HUES64 (cell line): ENCODE results near the gene CEBPG. TPM values are rescaled to one million over a fixed set of nuclear protein-coding genes. Genes with fewer than 3 reads are reported as not detected.
A peak's percentile ranks its signal among the peaks of the same experiment; 100 is the strongest.

Experiments used
- H3K27ac ChIP-seq: 2 replicates; pipeline ENCODE4 v1.7.0; 2013; ENCODE audit warnings: low read depth, low read length, inconsistent platforms
- H3K27me3 ChIP-seq: 2 replicates; pipeline ENCODE4 v1.6.1; 2013; ENCODE audit warnings: mild to moderate bottlenecking, low read length; ENCODE audit not compliant: insufficient read depth
- H3K36me3 ChIP-seq: 2 replicates; pipeline ENCODE4 v1.6.1; 2013; ENCODE audit warnings: mild to moderate bottlenecking, low read length; ENCODE audit not compliant: insufficient read depth
- H3K4me1 ChIP-seq: 2 replicates; pipeline ENCODE4 v1.6.1; 2013; ENCODE audit warnings: mild to moderate bottlenecking, low read length, moderate library complexity; ENCODE audit not compliant: insufficient read depth
- H3K4me3 ChIP-seq: 2 replicates; pipeline ENCODE4 v1.5.1; 2013; ENCODE audit warnings: mild to moderate bottlenecking, low read length, moderate library complexity
- H3K9ac ChIP-seq: 2 replicates; pipeline ENCODE4 v1.6.1; 2013; ENCODE audit warnings: mild to moderate bottlenecking, low read depth, low read length
- H3K9me3 ChIP-seq: 2 replicates; pipeline ENCODE4 v1.6.1; 2013; ENCODE audit warnings: low read depth, low read length; ENCODE audit not compliant: insufficient read depth
- WGBS: fragments of 150-250, 120-280 bp; methylation state at CpG from one replicate; pipeline ENCODE4 v1.1.7; 2013; ENCODE audit warnings: missing lambda C conversion rate; 5-methylcytosine and 5-hydroxymethylcytosine counted together
- polyA plus RNA-seq, 2 experiments: library from polyadenylated mRNA; stranded (reverse); fragments of 50-300 nt; gene quantifications; one replicate each; pipeline ENCODE4 v1.2.3, GENCODE V29; 2013

The CEBPG gene
- polyA plus RNA-seq (2013, experiment 1 of 2) = 19.9 TPM
- polyA plus RNA-seq (2013, experiment 2 of 2) = 23.6 TPM

GRCh38 chr19:33373453-33374235 lies at the start of gene CEBPG:
TSS of gene CEBPG (plus strand) at chr19:33373709. CDS start at chr19:33379240, 5,531 bp downstream.
- Histone ChIP-seq H3K9me3 (no peaks in the 10 kb centered on the region), H3K4me3 (peak within 1 kb of the TSS; percentile 94), H3K9ac (peak within 1 kb of the TSS; percentile 97), H3K36me3 (no peaks in the 10 kb centered on the region), H3K4me1 (peaks cover 27% of the 10 kb centered on the region), H3K27ac (peak within 1 kb of the TSS; percentile 94), H3K27me3 (peaks cover 9% of the 10 kb centered on the region)
- under 1% methylated on average over 118 of the region's 118 CpGs for WGBS

DNA sequence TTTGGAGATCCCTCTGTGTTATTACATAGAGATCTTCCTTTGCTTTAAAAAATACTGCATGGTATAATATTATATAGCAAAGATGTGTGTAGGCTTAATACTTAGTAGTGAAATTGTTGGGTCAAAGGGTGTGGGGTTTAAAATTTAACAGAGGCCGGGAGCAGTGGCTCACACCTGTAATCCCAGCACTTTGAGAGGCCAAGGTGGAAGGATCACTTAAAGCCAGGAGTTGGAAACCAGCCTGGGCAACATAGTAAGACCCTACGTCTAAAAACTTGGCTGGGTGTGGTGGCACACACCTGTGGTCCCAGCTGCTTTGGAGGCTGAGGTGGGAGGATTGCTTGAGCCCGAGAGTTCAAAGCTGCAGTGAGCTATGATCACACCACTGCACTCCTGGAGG lies 48.9 kb upstream of the CEBPG start:
- Histone ChIP-seq H3K4me1 (no peaks in the 10 kb centered on the region), H3K9me3 (peaks cover 19% of the 10 kb centered on the region; the same call in 1 of the 2 replicates), H3K9ac (no peak overlapping the region), H3K4me3 (no peak overlapping the region), H3K27me3 (no peaks in the 10 kb centered on the region), H3K27ac (no peak overlapping the region), H3K36me3 (no peaks in the 10 kb centered on the region)
- 84% methylated on average over 3 of the region's 3 CpGs for WGBS

DNA sequence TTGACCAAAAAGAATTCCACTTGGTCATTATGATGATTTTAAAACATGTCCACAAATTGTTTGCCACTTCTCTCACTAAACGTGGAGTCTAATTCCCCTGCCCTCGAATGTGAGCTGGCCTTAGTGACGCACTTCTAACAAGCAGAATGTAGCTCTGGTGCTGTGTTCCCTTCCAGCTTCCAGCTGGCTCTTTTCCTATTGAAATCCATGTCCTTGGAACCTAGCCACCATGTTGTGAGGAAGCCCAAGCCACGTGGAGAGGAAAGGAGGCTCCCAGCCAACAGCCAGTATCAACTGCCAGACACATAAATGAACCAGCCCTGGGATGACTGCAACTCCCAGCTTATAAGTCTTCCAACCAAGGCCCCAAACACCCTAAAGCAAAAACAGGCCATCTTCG lies 47.6 kb upstream of the CEBPG start:
- H3K27me3 ChIP-seq = no peaks in the 10 kb centered on the region
- H3K4me1 ChIP-seq = no peaks in the 10 kb centered on the region
- no peaks in the 10 kb centered on the region for H3K36me3 ChIP-seq
- 94% methylated on average over 5 of the region's 5 CpGs for WGBS
- H3K4me3 ChIP-seq = no peak overlapping the region
- H3K9ac ChIP-seq = no peak overlapping the region
- H3K27ac ChIP-seq = no peak overlapping the region
- peaks cover 16% of the 10 kb centered on the region; the same call in 1 of the 2 replicates for H3K9me3 ChIP-seq

DNA sequence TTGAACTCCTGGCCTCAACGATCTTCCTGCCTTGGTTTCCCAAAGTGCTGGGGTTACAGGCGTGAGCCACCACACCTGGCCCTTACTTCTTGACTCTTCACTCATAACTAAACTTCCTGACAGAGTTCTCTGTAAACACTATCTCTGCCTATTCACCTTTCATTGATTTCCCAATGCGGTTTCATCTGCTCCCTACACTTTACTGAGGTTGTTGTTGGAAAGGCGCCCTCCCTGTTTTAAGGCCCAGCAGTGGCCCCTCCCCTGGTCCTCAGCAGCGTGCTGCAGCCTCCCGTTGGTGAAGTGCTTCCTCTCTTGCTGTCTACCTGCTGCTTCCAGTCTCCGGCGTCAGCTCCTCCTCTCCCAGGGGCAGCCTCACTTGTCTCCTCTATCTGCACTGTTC lies 44.4 kb upstream of the CEBPG start:
- Histone ChIP-seq H3K27me3 (no peaks in the 10 kb centered on the region), H3K4me1 (no peaks in the 10 kb centered on the region), H3K36me3 (no peaks in the 10 kb centered on the region), H3K4me3 (no peak overlapping the region), H3K9ac (no peak overlapping the region), H3K9me3 (0 out of 2 replicates have a peak, but pooled peaks cover 2% of the 10 kb centered on the region), H3K27ac (no peak overlapping the region)
- 83% methylated on average over 8 of the region's 8 CpGs for WGBS

- H3K4me1 ChIP-seq = no peaks in the 10 kb centered on the region
- no peak overlapping the region for H3K27ac ChIP-seq
- no peaks in the 10 kb centered on the region for H3K36me3 ChIP-seq
- no peak overlapping the region for H3K9ac ChIP-seq
- 0 out of 2 replicates have a peak, but pooled peaks cover 2% of the 10 kb centered on the region for H3K9me3 ChIP-seq
- 93% methylated on average over 4 of the region's 4 CpGs for WGBS
- H3K4me3 ChIP-seq = no peak overlapping the region
- no peaks in the 10 kb centered on the region for H3K27me3 ChIP-seq
Measured at GRCh38 chr19:33329736-33330135, 43.8 kb upstream of the CEBPG start.

DNA sequence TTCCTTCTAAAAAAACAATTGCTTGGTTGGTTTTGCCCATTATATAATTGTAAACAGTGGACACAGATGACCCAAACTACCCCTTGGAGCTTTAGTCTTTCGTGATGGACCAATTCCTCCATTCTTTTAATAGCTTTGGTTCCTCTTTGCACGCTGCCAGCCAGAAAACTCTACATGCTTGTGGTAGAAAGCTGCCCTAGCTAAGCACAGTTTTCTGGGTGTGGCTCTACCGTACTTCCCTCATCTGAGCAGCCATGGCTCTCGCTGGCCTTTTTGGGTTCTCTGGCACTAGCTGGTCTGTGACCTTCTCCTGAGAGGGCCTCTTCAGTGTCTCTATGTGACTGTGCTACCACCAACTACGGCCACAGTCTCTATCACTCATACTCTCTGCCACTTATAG lies 41.3 kb upstream of the CEBPG start:
- H3K9me3 ChIP-seq = no peaks in the 10 kb centered on the region
- H3K4me1 ChIP-seq = no peaks in the 10 kb centered on the region
- no peaks in the 10 kb centered on the region for H3K36me3 ChIP-seq
- no peak overlapping the region for H3K9ac ChIP-seq
- H3K4me3 ChIP-seq = no peak overlapping the region
- WGBS = 93% methylated on average over 5 of the region's 5 CpGs
- no peak overlapping the region for H3K27ac ChIP-seq
- no peaks in the 10 kb centered on the region for H3K27me3 ChIP-seq

DNA sequence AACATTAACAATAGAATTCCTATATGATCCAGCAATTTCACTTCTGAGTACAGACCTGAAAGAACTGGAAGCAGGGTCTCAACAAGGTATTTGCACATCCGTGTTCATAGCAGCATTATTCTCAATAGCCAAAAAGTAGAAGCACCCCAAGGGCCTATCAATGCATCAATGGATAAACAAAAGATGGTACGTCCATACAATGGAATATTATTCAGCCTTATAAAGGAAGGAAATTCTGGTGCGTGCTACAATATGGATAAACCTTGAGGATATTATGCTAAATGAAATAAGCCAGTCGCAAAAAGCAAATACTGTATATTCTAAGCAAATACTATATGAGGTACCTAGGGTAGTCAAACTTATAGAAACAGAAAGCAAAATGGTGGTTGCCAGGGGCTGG lies 40.4 kb upstream of the CEBPG start:
- no peaks in the 10 kb centered on the region for H3K36me3 ChIP-seq
- H3K4me1 ChIP-seq = no peaks in the 10 kb centered on the region
- no peak overlapping the region for H3K27ac ChIP-seq
- no peaks in the 10 kb centered on the region for H3K27me3 ChIP-seq
- H3K9me3 ChIP-seq = no peaks in the 10 kb centered on the region
- H3K9ac ChIP-seq = no peak overlapping the region
- no peak overlapping the region for H3K4me3 ChIP-seq
- 94% methylated on average over 3 of the region's 4 CpGs for WGBS

DNA sequence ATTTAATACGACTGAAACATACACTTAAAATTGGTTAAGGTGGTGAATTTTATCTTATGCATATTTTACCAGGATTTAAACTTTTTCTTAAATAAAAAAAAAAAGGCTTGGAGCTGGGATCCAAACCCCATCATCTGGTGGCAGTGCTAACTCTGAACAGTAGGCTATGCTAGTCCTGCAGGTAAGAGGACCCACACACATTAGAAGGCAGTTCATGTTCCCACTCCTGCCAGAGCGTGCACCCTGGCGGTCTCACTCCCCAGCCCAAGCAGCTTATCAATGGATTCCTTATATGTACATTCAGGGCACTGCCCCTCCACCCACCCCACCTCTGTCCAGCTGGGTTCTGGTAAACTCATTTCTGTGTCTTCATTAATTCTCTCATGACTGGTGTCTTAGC lies 39.9 kb upstream of the CEBPG start:
- WGBS = 90% methylated on average over 2 of the region's 3 CpGs

GRCh38 chr19:33334271-33334670 lies 39.2 kb upstream of the CEBPG start:
- Histone ChIP-seq H3K9me3 (no peaks in the 10 kb centered on the region), H3K9ac (no peak overlapping the region), H3K4me1 (no peaks in the 10 kb centered on the region), H3K36me3 (no peaks in the 10 kb centered on the region), H3K4me3 (no peak overlapping the region), H3K27me3 (no peaks in the 10 kb centered on the region), H3K27ac (no peak overlapping the region)
- 95% methylated on average over 3 of the region's 3 CpGs for WGBS

More for the DNA sequence above, 39.9 kb upstream of the CEBPG start:
- no peaks in the 10 kb centered on the region for H3K4me1 ChIP-seq
- no peak overlapping the region for H3K9ac ChIP-seq
- no peaks in the 10 kb centered on the region for H3K9me3 ChIP-seq
- H3K27me3 ChIP-seq = no peaks in the 10 kb centered on the region
- H3K36me3 ChIP-seq = no peaks in the 10 kb centered on the region
- no peak overlapping the region for H3K27ac ChIP-seq
- no peak overlapping the region for H3K4me3 ChIP-seq

GRCh38 chr19:33335446-33335845 lies 38.1 kb upstream of the CEBPG start:
- Histone ChIP-seq H3K9me3 (no peaks in the 10 kb centered on the region), H3K9ac (no peak overlapping the region), H3K4me1 (no peaks in the 10 kb centered on the region), H3K4me3 (no peak overlapping the region), H3K36me3 (no peaks in the 10 kb centered on the region), H3K27me3 (no peaks in the 10 kb centered on the region), H3K27ac (no peak overlapping the region)
- WGBS = 89% methylated on average over 5 of the region's 5 CpGs

GRCh38 chr19:33339016-33339984 lies 34.2 kb upstream of the CEBPG start:
- Histone ChIP-seq H3K4me3 (no peak overlapping the region), H3K9me3 (no peaks in the 10 kb centered on the region), H3K27me3 (0 out of 2 replicates have a peak, but pooled peaks cover under 1% of the 10 kb centered on the region), H3K4me1 (peaks cover 3% of the 10 kb centered on the region; the same call in 1 of the 2 replicates), H3K27ac (no peak overlapping the region), H3K36me3 (no peaks in the 10 kb centered on the region), H3K9ac (no peak overlapping the region)
- WGBS = 86% methylated on average over 8 of the region's 8 CpGs
